ENCODE measurements around the gene TAL2.
"Not testable (repeated sequence)": the region's sequence is repeated elsewhere in the genome, so short reads cannot be mapped to it uniquely, and the experiment has no call there.

TAL2 gene

GRCh38 chr9:105697871-105698270, 35.6 kb downstream of the TAL2 start:
- no peaks in the 10 kb centered on the region for H3K36me3 ChIP-seq
- DNase-seq: no peak
- TF ChIP-seq CTCF (IDR thresholded peaks at IDR 0.05; ENCODE audit: low read depth, low read length): no peak

DNA sequence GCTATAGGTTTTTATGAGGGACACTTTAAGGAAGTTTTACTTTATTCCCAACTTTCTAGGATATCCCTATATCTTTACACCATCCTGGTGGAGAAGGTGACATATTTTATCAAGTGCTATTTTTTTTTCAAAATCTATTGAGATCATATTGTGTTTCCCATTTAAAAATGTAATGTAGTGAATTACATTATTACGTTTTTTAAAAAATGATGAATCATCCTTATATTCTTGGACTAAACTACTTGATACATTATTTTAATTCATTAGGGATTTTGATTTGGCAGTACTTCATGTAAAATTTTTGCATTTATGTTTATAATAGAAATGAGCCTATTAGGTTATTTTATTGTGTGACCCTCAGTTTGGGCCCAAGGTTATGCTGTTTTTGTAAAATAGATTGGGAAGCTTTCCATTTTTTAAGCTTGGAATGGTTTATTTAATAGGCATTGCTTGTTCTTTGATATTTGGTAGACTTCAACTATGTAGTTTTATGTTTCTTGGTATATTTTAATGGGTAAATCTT, 36.2 kb downstream of the TAL2 start:
- Histone ChIP-seq H3K9me3 (no peaks in the 10 kb centered on the region), H3K36me3 (no peaks in the 10 kb centered on the region), H3K4me1 (peaks cover 5% of the 10 kb centered on the region), H3K27me3 (peaks cover 8% of the 10 kb centered on the region), H3K4me3 (ENCODE audit: low read depth, low read length) (no peak overlapping the region)
- no peak for DNase-seq
- TF ChIP-seq CTCF (IDR thresholded peaks at IDR 0.05; ENCODE audit: low read depth, low read length): no peak

More at GRCh38 chr9:105697871-105698270, 35.6 kb downstream of the TAL2 start:
- H3K27me3 ChIP-seq: peaks cover 14% of the 10 kb centered on the region
- H3K4me3 ChIP-seq (ENCODE audit: low read depth, low read length): no peak overlapping the region
- peaks cover 7% of the 10 kb centered on the region for H3K4me1 ChIP-seq
- H3K9me3 ChIP-seq: no peaks in the 10 kb centered on the region

DNA sequence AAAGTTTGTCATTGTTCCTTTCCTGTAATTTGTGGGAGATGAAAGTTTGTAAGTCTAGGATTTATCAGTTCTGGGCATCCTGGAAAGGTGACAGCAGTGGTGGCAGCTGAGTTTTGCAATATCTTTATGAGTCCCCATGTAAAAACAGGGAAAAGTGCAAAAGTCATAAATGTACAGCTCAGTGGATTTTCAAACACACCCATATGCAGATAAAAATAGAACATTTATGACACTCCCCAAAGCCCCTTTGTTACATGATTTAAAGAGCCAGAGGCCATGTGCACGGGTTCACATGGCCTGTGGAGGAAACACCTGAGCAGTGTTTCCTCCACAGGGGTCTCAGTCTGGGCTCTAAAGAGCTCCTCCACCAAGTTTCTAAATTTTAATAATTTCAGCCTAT, 38.4 kb downstream of the TAL2 start:
- Histone ChIP-seq H3K4me3 (ENCODE audit: low read depth, low read length) (no peak overlapping the region), H3K36me3 (no peaks in the 10 kb centered on the region)
- TF ChIP-seq CTCF (IDR thresholded peaks at IDR 0.05; ENCODE audit: low read depth, low read length): no peak

GRCh38 chr9:105701145-105701544, 38.9 kb downstream of the TAL2 start:
- H3K4me1 ChIP-seq: no peaks in the 10 kb centered on the region; the same call in 1 of the 2 replicates
- H3K36me3 ChIP-seq: no peaks in the 10 kb centered on the region
- H3K4me3 ChIP-seq (ENCODE audit: low read depth, low read length): no peak overlapping the region
- no peaks in the 10 kb centered on the region for H3K27me3 ChIP-seq
- no peaks in the 10 kb centered on the region for H3K9me3 ChIP-seq
- no peak for TF ChIP-seq CTCF (IDR thresholded peaks at IDR 0.05; ENCODE audit: low read depth, low read length)
- DNase-seq: no peak

More for the DNA sequence above, 38.4 kb downstream of the TAL2 start:
- no peak for DNase-seq
- Histone ChIP-seq H3K27me3 (no peaks in the 10 kb centered on the region), H3K9me3 (no peaks in the 10 kb centered on the region), H3K4me1 (no peaks in the 10 kb centered on the region; the same call in 1 of the 2 replicates)

- TF ChIP-seq CTCF (IDR thresholded peaks at IDR 0.05; ENCODE audit: low read depth, low read length): no peak
- DNase-seq: no peak
- Histone ChIP-seq H3K4me1 (no peaks in the 10 kb centered on the region; the same call in 1 of the 2 replicates), H3K36me3 (no peaks in the 10 kb centered on the region), H3K9me3 (no peaks in the 10 kb centered on the region), H3K27me3 (no peaks in the 10 kb centered on the region), H3K4me3 (ENCODE audit: low read depth, low read length) (no peak overlapping the region)
These were observed 40.0 kb downstream of the TAL2 start for GRCh38 chr9:105702207-105702606.

DNA sequence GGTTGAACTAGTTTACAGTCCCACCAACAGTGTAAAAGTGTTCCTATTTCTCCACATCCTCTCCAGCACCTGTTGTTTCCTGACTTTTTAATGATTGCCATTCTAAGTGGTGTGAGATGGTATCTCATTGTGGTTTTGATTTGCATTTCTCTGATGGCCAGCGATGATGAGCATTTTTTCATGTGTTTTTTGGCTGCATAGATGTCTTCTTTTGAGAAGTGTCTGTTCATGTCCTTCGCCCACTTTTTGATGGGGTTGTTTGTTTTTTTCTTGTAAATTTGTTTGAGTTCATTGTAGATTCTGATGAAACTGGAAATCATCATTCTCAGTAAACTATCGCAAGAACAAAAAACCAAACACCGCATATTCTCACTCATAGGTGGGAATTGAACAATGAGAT, 41.4 kb downstream of the TAL2 start:
- DNase-seq: not testable (repeated sequence)

GRCh38 chr9:105706156-105706555, 43.9 kb downstream of the TAL2 start:
- TF ChIP-seq CTCF (IDR thresholded peaks at IDR 0.05; ENCODE audit: low read depth, low read length): no peak
- Histone ChIP-seq H3K4me3 (ENCODE audit: low read depth, low read length) (no peak overlapping the region), H3K4me1 (no peaks in the 10 kb centered on the region), H3K27me3 (no peaks in the 10 kb centered on the region), H3K36me3 (no peaks in the 10 kb centered on the region), H3K9me3 (no peaks in the 10 kb centered on the region)
- no peak for DNase-seq

More for the DNA sequence above, 41.4 kb downstream of the TAL2 start:
- H3K4me3 ChIP-seq (ENCODE audit: low read depth, low read length); H3K9me3 ChIP-seq; H3K36me3 ChIP-seq; H3K4me1 ChIP-seq; H3K27me3 ChIP-seq: not testable (repeated sequence)
